ENCODE data around the gene DHRS3.

GRCh38 chr1:12626888-12627287 lies 8.9 kb upstream of the DHRS3 start:
- TF ChIP-seq CTCF (IDR thresholded peaks at IDR 0.05), result no peak
- TF ChIP-seq POLR2A (IDR thresholded peaks at IDR 0.05), result no peak
